Mesenchymal stem cell (in vitro differentiated cells and primary cell): ENCODE measurements around the gene IFRD1.

Source experiments
- DNase-seq: peaks from one replicate; pipeline ENCODE4 v3.0.0-alpha.2; 2013
- H2AFZ ChIP-seq: one replicate; pipeline ENCODE4 v1.6.1; 2013; ENCODE audit warnings: low read depth, mild to moderate bottlenecking, control low read depth, inconsistent platforms, low read length, moderate library complexity
- H2AK5ac ChIP-seq: 2 replicates; pipeline ENCODE4 v1.6.1; 2013; ENCODE audit warnings: low read length, moderate library complexity, mild to moderate bottlenecking, inconsistent platforms; ENCODE audit not compliant: severe bottlenecking
- H2BK120ac ChIP-seq: one replicate; pipeline ENCODE4 v1.6.1; 2013; ENCODE audit warnings: low read depth, mild to moderate bottlenecking, inconsistent platforms, low read length, moderate library complexity
- H2BK12ac ChIP-seq, 2 experiments: one replicate each; pipeline ENCODE4 v1.6.1; 2013; ENCODE audit warnings: inconsistent platforms in 2 of 2, low read length in 2 of 2, mild to moderate bottlenecking in 2 of 2, moderate library complexity in 2 of 2, control low read depth in 1 of 2
- H2BK15ac ChIP-seq: one replicate; pipeline ENCODE4 v1.6.1; 2013; ENCODE audit warnings: mild to moderate bottlenecking, low read depth, inconsistent platforms; ENCODE audit not compliant: poor library complexity, severe bottlenecking
- H2BK5ac ChIP-seq: 2 replicates; pipeline ENCODE4 v1.6.1; 2013; ENCODE audit warnings: low read depth, mild to moderate bottlenecking, low read length, control low read depth, inconsistent platforms; ENCODE audit not compliant: poor library complexity, severe bottlenecking
- H3K14ac ChIP-seq, 2 experiments: one replicate each; pipeline ENCODE4 v1.6.1; 2013; ENCODE audit warnings: inconsistent platforms in 2 of 2, low read length in 2 of 2, control low read depth in 1 of 2, mild to moderate bottlenecking in 1 of 2, moderate library complexity in 1 of 2
- H3K18ac ChIP-seq, 2 experiments: one replicate each; pipeline ENCODE4 v1.6.1; 2013; ENCODE audit warnings: inconsistent platforms in 2 of 2, low read length in 2 of 2, control low read depth in 1 of 2, low read depth in 1 of 2, mild to moderate bottlenecking in 1 of 2
- H3K23ac ChIP-seq, 2 experiments: one replicate each; pipeline ENCODE4 v1.6.1; 2013; ENCODE audit warnings: inconsistent platforms in 2 of 2, low read length in 2 of 2, mild to moderate bottlenecking in 2 of 2, moderate library complexity in 2 of 2, control low read depth in 1 of 2
- H3K27ac ChIP-seq: 2 replicates; pipeline ENCODE4 v1.5.1; 2013; ENCODE audit warnings: mild to moderate bottlenecking, moderate library complexity, low read length, control low read depth, inconsistent platforms; ENCODE audit not compliant: poor library complexity, severe bottlenecking
- H3K27me3 ChIP-seq, 2 experiments: 2 replicates each; pipeline versions ENCODE4 v1.6.1 to v1.7.0; 2013; ENCODE audit warnings: low read length in 2 of 2, mild to moderate bottlenecking in 2 of 2, moderate library complexity in 2 of 2, control low read depth in 1 of 2, inconsistent platforms in 1 of 2; ENCODE audit not compliant: control insufficient read depth in 1 of 2, insufficient read depth in 1 of 2
- H3K36me3 ChIP-seq, 2 experiments: 2 replicates each; pipeline versions ENCODE4 v1.6.1 to v1.7.0; 2013; ENCODE audit warnings: low read length in 2 of 2, control low read depth in 1 of 2, inconsistent platforms in 1 of 2, low read depth in 1 of 2, mild to moderate bottlenecking in 1 of 2; ENCODE audit not compliant: insufficient read depth in 2 of 2, control insufficient read depth in 1 of 2
- H3K4ac ChIP-seq, 2 experiments: one replicate each; pipeline ENCODE4 v1.6.1; 2013; ENCODE audit warnings: inconsistent platforms in 2 of 2, low read length in 2 of 2, mild to moderate bottlenecking in 2 of 2, moderate library complexity in 2 of 2, control low read depth in 1 of 2, low read depth in 1 of 2
- H3K4me1 ChIP-seq: 2 replicates; pipeline ENCODE4 v1.6.1; 2013; ENCODE audit warnings: low read depth, low read length, control low read depth; ENCODE audit not compliant: control insufficient read depth, insufficient read depth
- H3K4me2 ChIP-seq: 2 replicates; pipeline ENCODE4 v1.6.1; 2013; ENCODE audit warnings: low read length, mild to moderate bottlenecking, inconsistent platforms; ENCODE audit not compliant: poor library complexity, severe bottlenecking
- H3K4me3 ChIP-seq, 2 experiments: 2 replicates each; pipeline versions ENCODE4 v1.5.1 to v1.7.0; 2013; ENCODE audit warnings: low read length in 2 of 2, mild to moderate bottlenecking in 2 of 2, control low read depth in 1 of 2, low read depth in 1 of 2; ENCODE audit not compliant: insufficient read depth in 1 of 2
- H3K79me1 ChIP-seq: replicated peaks from 2 replicates; pipeline ENCODE4 v1.6.1; 2013; ENCODE audit warnings: mild to moderate bottlenecking, control low read depth, low read length, inconsistent platforms; ENCODE audit not compliant: poor library complexity, severe bottlenecking
- H3K9ac ChIP-seq: 2 replicates; pipeline ENCODE4 v1.7.0; 2013; ENCODE audit warnings: mild to moderate bottlenecking, low read length, moderate library complexity
- H3K9me3 ChIP-seq: 2 replicates; pipeline ENCODE4 v1.7.0; 2013; ENCODE audit warnings: mild to moderate bottlenecking, low read length; ENCODE audit not compliant: control insufficient read depth
- H4K8ac ChIP-seq: one replicate; pipeline ENCODE4 v1.6.1; 2013; ENCODE audit warnings: inconsistent platforms, mild to moderate bottlenecking, low read length, moderate library complexity
- H4K91ac ChIP-seq: one replicate; pipeline ENCODE4 v1.6.1; 2013; ENCODE audit warnings: mild to moderate bottlenecking, low read length, inconsistent platforms
- WGBS: methylation state at CpG from one replicate; pipeline ENCODE4 v1.1.7; 2013; ENCODE audit warnings: mixed read lengths; 5-methylcytosine and 5-hydroxymethylcytosine counted together

The IFRD1 gene

GRCh38 chr7:112450807-112451761, 824 bp downstream of the IFRD1 start:
- Histone ChIP-seq H3K4ac (peak overlapping the region; percentile 40 to 99), H2BK15ac (peak overlapping the region; percentile 74), H2AFZ (peak overlapping the region; percentile 89), H3K18ac (peak overlapping the region; percentile 92 to 100), H3K9ac (peak overlapping the region; percentile 99), H3K9me3 (no peaks in the 10 kb centered on the region), H3K23ac (no peak overlapping the region), H4K8ac (peak overlapping the region; percentile 50), H3K36me3 (peaks cover 0 to 9% of the 10 kb centered on the region in 2 experiments), H2BK12ac (no peak overlapping the region), H3K4me1 (peaks cover 3% of the 10 kb centered on the region), H3K4me3 (peak overlapping the region; percentile 95 to 96), H2BK120ac (no peak overlapping the region), H2BK5ac (no peak overlapping the region), H4K91ac (no peak overlapping the region), H3K14ac (peak overlapping the region in 1 of 2 experiments; percentile 99), H3K27ac (peak overlapping the region; percentile 59), H2AK5ac (no peak overlapping the region), H3K79me1 (no peaks in the 10 kb centered on the region), H3K27me3 (no peaks in the 10 kb centered on the region), H3K4me2 (peak overlapping the region; percentile 71)
- WGBS, result under 1% methylated on average over 50 of the region's 57 CpGs
- peak; percentile 98 for DNase-seq

DNA sequence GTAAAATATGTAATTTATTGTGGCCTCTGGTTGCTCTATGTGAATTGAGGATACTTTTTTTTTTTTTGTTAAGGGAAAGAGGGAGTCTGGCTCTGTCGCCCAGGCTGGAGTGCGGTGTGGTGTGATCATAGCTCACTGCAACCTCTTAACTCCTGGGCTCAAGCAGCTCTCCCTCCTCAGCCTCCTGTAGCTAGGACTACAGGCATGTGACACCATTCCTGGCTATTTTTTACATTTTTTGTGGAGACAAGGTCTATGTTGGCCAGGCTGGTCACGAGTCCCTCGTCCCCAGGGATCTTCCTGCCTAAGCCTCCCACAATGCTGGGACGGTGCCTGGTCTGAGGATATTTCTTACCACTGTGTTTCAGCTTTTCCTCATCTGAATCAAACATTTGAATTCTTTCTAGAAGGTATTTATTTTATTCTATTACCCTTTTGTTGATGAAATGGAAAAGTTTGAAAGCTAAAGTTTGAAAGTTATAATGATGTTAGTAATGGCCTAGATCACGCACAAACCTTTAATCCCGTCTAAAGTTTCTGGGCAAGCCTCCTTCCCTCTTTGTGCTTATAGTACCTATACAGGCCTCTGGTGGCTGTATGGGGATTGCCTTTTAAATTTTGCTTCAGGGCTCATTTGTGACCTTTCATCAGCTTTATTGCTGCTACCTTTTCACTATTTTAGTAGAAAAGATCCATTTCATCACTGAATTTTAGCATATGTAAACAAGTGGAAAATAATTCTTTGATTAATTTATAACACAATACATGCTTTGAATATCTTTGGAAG, 2.0 kb downstream of the IFRD1 start:
- H2BK15ac ChIP-seq, result no peak overlapping the region
- no peaks in the 10 kb centered on the region for H3K9me3 ChIP-seq
- no peak overlapping the region for H2BK12ac ChIP-seq
- peaks cover 3% of the 10 kb centered on the region for H3K4me1 ChIP-seq
- peak overlapping the region; percentile 99 for H3K9ac ChIP-seq
- no peak overlapping the region for H3K23ac ChIP-seq
- H2AK5ac ChIP-seq, result no peak overlapping the region
- no peak overlapping the region for H4K8ac ChIP-seq
- H4K91ac ChIP-seq, result no peak overlapping the region
- H3K14ac ChIP-seq, result no peak overlapping the region
- H2BK120ac ChIP-seq, result no peak overlapping the region
- no peak overlapping the region for H3K4ac ChIP-seq
- H3K4me3 ChIP-seq, result peak overlapping the region; percentile 34 to 95
- no peak overlapping the region for H2AFZ ChIP-seq
- H3K27me3 ChIP-seq, result no peaks in the 10 kb centered on the region
- H3K4me2 ChIP-seq, result peak overlapping the region; percentile 60
- WGBS, result 12% methylated on average over 3 of the region's 7 CpGs
- DNase-seq, result peak; percentile 88
- H3K79me1 ChIP-seq, result no peaks in the 10 kb centered on the region
- no peak overlapping the region for H2BK5ac ChIP-seq
- peaks cover 0 to 21% of the 10 kb centered on the region in 2 experiments for H3K36me3 ChIP-seq
- H3K27ac ChIP-seq, result peak overlapping the region; percentile 48
- no peak overlapping the region for H3K18ac ChIP-seq

DNA sequence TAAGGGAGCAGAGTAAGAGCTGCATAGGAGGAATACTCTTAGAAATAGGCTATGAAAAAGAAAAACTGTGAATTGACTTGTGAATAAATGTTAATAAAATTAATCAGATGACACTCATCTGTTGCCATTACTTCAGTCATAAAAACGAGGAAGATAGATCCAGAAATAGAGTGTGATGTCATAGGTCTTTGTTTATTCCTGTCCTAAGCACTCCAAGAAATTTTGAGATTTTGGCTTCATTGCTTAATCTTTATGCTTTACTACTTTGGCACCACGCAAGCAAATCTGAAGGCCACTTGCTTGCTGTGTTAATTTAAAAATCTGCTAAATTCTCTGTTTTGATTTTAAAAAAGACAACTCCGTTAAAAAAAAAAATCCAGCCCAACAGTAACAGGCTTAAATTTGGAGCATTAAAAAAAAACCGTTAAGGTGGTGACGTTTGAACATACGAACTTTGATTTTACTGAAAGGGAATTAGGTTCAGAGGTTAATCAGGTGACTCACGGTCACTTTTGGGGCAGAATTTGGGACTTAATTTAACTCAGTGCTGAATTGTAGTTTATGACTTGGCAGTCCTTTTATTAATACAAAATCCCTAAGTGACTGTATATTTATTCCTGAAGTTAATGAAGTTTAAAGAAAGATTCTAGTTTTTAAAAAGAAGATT, 3.4 kb downstream of the IFRD1 start:
- Histone ChIP-seq H3K23ac (no peak overlapping the region), H3K9ac (peak overlapping the region; percentile 99), H2AK5ac (no peak overlapping the region), H3K4me2 (peak overlapping the region; percentile 39), H2BK15ac (no peak overlapping the region), H4K91ac (no peak overlapping the region), H2BK120ac (no peak overlapping the region), H2AFZ (no peak overlapping the region), H3K18ac (no peak overlapping the region), H3K14ac (no peak overlapping the region), H3K9me3 (no peaks in the 10 kb centered on the region), H2BK5ac (no peak overlapping the region), H3K79me1 (no peaks in the 10 kb centered on the region), H3K4me3 (peak overlapping the region in 1 of 2 experiments; percentile 95), H3K27me3 (no peaks in the 10 kb centered on the region), H2BK12ac (no peak overlapping the region), H3K36me3 (peaks cover 0 to 34% of the 10 kb centered on the region in 2 experiments), H3K4ac (no peak overlapping the region), H3K4me1 (peaks cover 3% of the 10 kb centered on the region), H3K27ac (no peak overlapping the region), H4K8ac (no peak overlapping the region)
- peak; percentile 76 for DNase-seq
- 56% methylated on average over 7 of the region's 7 CpGs for WGBS
